HAP-1 (cell line): ENCODE data around the gene C16orf54.
"Not testable (repeated sequence)": the region's sequence is repeated elsewhere in the genome, so short reads cannot be mapped to it uniquely, and the experiment has no call there.

Experiments
- DNase-seq, 2 experiments: peaks; one replicate each; pipeline ENCODE4 v3.0.0-alpha.2; 2016 to 2020; ENCODE audit warnings: low spot score in 2 of 2
- H3K27me3 ChIP-seq: fragments of 250-450 bp; sonication (Bioruptor Pico); 2 replicates; pipeline ENCODE4 v1.5.1; 2020; ENCODE audit warnings: low read depth, mild to moderate bottlenecking, moderate library complexity
- H3K36me3 ChIP-seq: fragments of 250-450 bp; sonication (Bioruptor Pico); replicated peaks from 2 replicates; pipeline ENCODE4 v1.5.1; 2020; ENCODE audit warnings: mild to moderate bottlenecking
- H3K4me1 ChIP-seq: fragments of 250-450 bp; sonication (Bioruptor Pico); 2 replicates; pipeline ENCODE4 v1.5.1; 2020; ENCODE audit warnings: mild to moderate bottlenecking
- H3K4me3 ChIP-seq: fragments of 250-450 bp; sonication (Bioruptor Pico); 2 replicates; pipeline ENCODE4 v1.5.1; 2020; ENCODE audit warnings: mild to moderate bottlenecking, moderate library complexity
- H3K9me3 ChIP-seq: fragments of 250-450 bp; sonication (Bioruptor Pico); 2 replicates; pipeline ENCODE4 v1.5.1; 2020; ENCODE audit warnings: mild to moderate bottlenecking, moderate library complexity
- in situ Hi-C: fragments of 300-500 bp; cut with MboI; formaldehyde crosslinking; loops from 3 replicates; pipeline ENCODE4 v1.14.3; 2020; ENCODE audit warnings: low sequenced_read_pairs, inconsistent platforms, mixed read lengths

The C16orf54 gene

GRCh38 chr16:29777576-29778350, 32.0 kb upstream of the C16orf54 start, which contains the start of gene ZG16:
Gene ZG16, plus strand, starts transcription at chr16:29778256. Its CDS starts 1,011 bp downstream, at chr16:29779267.
- Histone ChIP-seq H3K9me3 (no peaks in the 10 kb centered on the region), H3K27me3 (no peaks in the 10 kb centered on the region), H3K4me1 (no peaks in the 10 kb centered on the region), H3K36me3 (no peaks in the 10 kb centered on the region), H3K4me3 (no peak within 1 kb of the TSS)
- in situ Hi-C loops: no loop called here
- no peak for DNase-seq

GRCh38 chr16:29775742-29776408, 30.1 kb upstream of the C16orf54 start:
- Histone ChIP-seq H3K4me3 (no peak overlapping the region), H3K4me1 (no peaks in the 10 kb centered on the region), H3K9me3 (no peaks in the 10 kb centered on the region), H3K27me3 (no peaks in the 10 kb centered on the region), H3K36me3 (no peaks in the 10 kb centered on the region)
- in situ Hi-C loops: no loop called here
- DNase-seq: no peak

GRCh38 chr16:29774730-29775129, 28.9 kb upstream of the C16orf54 start:
- no peak overlapping the region for H3K4me3 ChIP-seq
- in situ Hi-C loops: no loop called here
- no peaks in the 10 kb centered on the region for H3K9me3 ChIP-seq
- H3K27me3 ChIP-seq: no peaks in the 10 kb centered on the region
- H3K36me3 ChIP-seq: no peaks in the 10 kb centered on the region
- H3K4me1 ChIP-seq: no peaks in the 10 kb centered on the region
- no peak for DNase-seq

DNA sequence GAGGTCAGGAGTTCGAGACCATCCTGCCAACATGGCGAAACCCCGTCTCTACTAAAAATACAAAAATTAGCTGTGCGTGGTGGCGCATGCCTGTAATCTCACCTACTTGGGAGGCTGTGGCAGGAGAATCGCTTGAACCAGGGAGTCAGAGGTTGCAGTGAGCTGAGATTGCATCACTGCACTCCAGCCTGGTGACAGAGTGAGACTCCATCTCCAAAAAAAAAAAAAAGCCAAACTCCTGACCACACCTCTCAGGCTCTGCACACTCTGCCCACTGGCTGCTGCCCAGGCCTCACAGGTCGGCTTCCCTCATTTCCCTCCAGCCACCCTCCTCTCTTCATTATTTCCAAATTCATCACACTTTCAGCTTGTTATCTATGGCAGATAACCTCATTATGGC, 26.5 kb upstream of the C16orf54 start:
- H3K9me3 ChIP-seq, H3K4me1 ChIP-seq, in situ Hi-C loops, H3K4me3 ChIP-seq, H3K27me3 ChIP-seq, DNase-seq, H3K36me3 ChIP-seq: not testable (repeated sequence)

GRCh38 chr16:29770250-29770929, 24.6 kb upstream of the C16orf54 start:
- DNase-seq: no peak
- peaks cover 1% of the 10 kb centered on the region; the same call in 1 of the 2 replicates for H3K4me1 ChIP-seq
- no peaks in the 10 kb centered on the region for H3K36me3 ChIP-seq
- no peaks in the 10 kb centered on the region for H3K27me3 ChIP-seq
- in situ Hi-C loops: no loop called here
- H3K9me3 ChIP-seq: no peaks in the 10 kb centered on the region
- H3K4me3 ChIP-seq: no peak overlapping the region

DNA sequence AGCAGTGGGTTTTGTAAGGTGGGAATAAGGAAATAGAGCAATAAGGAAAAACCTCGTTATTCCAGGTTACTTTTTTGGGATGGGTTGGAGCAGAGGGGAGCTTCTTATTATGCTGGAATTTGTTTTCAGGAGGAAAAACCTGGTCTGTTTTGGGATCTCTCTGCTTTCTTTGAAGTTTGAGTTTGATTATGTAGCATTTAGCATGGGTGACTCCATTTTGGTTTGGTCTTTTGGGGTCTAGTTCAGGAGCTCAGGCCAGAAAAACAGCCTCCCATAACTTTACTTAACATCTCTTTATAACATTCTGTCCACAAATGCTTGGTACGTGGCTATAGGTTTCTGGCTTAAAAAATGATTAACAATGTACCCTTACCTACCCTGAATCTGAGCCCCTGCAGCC, 23.7 kb upstream of the C16orf54 start:
- DNase-seq: no peak
- Histone ChIP-seq H3K4me1 (peaks cover 4% of the 10 kb centered on the region; the same call in 1 of the 2 replicates), H3K4me3 (no peak overlapping the region), H3K36me3 (no peaks in the 10 kb centered on the region), H3K27me3 (no peaks in the 10 kb centered on the region), H3K9me3 (no peaks in the 10 kb centered on the region)
- in situ Hi-C loops: no loop called here

DNA sequence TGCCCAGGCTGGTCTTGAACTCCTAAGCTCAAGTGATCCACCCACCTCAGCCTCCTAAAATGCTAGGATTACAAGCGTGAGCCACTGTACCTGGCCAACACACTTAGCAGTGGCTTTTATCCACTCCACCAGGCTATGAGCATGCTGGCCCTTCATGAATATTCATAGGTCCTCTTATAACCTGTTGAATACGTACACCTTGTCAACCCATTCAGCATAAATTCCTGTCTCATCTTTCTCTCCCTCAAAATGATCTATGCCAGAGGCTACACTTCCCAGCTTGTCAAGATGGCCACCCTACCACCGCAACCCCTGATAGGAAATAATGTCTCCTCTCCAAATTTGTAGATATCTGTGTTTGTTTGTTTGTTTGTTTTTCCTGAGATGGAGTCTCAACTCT, 21.3 kb upstream of the C16orf54 start:
- Histone ChIP-seq H3K9me3 (no peaks in the 10 kb centered on the region), H3K27me3 (no peaks in the 10 kb centered on the region), H3K36me3 (no peaks in the 10 kb centered on the region), H3K4me1 (peaks cover 4% of the 10 kb centered on the region; the same call in 1 of the 2 replicates), H3K4me3 (no peak overlapping the region)
- in situ Hi-C loops: no loop called here
- no peak for DNase-seq

- Histone ChIP-seq H3K36me3 (no peaks in the 10 kb centered on the region), H3K9me3 (no peaks in the 10 kb centered on the region), H3K27me3 (no peaks in the 10 kb centered on the region), H3K4me3 (no peak overlapping the region), H3K4me1 (peaks cover 4% of the 10 kb centered on the region; the same call in 1 of the 2 replicates)
- DNase-seq: no peak
- in situ Hi-C loops: no loop called here
These were observed 20.8 kb upstream of the C16orf54 start for GRCh38 chr16:29766571-29766970.

DNA sequence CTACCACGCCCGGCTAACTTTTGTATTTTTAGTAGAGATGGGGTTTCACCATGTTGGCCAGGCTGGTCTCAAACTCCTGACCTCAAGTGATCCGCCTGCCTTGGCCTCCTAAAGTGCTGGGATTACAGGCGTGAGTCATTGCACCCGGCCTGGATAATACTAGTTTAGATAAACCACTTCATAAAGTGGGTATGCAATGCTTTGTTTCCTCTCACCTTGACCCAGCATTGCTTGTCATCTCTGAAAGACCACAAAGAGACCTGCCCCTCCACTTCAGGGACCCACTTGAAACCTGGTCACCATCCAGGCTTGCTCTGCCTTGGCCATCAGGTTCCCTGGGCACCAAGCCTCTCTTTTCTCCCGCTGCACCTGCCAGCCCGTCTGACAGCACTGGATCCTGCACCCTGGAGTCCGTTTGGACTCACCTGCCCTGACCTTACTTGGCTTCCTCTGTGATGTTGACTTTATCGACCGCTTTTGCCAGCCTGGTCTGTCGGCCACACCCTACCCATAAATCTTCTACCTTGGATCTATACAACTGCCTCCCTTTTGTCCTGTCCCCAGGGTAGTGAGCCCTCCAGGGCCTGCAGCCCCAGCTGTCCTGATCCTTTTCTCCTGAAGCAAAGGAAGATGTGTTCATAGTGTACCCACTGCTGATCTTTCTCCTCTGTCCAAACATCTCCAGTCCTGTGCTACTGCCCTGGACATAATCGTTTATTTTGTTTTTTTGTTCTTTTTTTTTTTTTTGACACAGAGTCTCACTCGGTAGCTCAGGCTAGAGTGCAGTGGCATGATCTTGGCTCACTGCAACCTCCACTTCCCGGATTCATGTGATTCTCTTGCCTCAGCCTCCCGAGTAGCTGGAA, 19.6 kb upstream of the C16orf54 start:
- Histone ChIP-seq H3K27me3 (no peaks in the 10 kb centered on the region), H3K9me3 (no peaks in the 10 kb centered on the region), H3K4me3 (no peak overlapping the region), H3K4me1 (peaks cover 4% of the 10 kb centered on the region; the same call in 1 of the 2 replicates), H3K36me3 (no peaks in the 10 kb centered on the region)
- peak; percentile 14 to 48 for DNase-seq
- in situ Hi-C loops: no loop called here

GRCh38 chr16:29763326-29763725, 17.5 kb upstream of the C16orf54 start:
- Histone ChIP-seq H3K9me3 (no peaks in the 10 kb centered on the region), H3K36me3 (no peaks in the 10 kb centered on the region), H3K4me1 (peaks cover 4% of the 10 kb centered on the region; the same call in 1 of the 2 replicates), H3K4me3 (no peak overlapping the region), H3K27me3 (no peaks in the 10 kb centered on the region)
- DNase-seq: no peak
- in situ Hi-C loops: no loop called here

- H3K4me1 ChIP-seq: peaks cover 6% of the 10 kb centered on the region; the same call in 1 of the 2 replicates
- in situ Hi-C loops: no loop called here
- DNase-seq: peak in 1 of 2 experiments; percentile 30
- H3K36me3 ChIP-seq: no peaks in the 10 kb centered on the region
- no peak overlapping the region for H3K4me3 ChIP-seq
- H3K9me3 ChIP-seq: no peaks in the 10 kb centered on the region
- H3K27me3 ChIP-seq: no peaks in the 10 kb centered on the region
These were observed 16.1 kb upstream of the C16orf54 start for GRCh38 chr16:29761882-29762281.

DNA sequence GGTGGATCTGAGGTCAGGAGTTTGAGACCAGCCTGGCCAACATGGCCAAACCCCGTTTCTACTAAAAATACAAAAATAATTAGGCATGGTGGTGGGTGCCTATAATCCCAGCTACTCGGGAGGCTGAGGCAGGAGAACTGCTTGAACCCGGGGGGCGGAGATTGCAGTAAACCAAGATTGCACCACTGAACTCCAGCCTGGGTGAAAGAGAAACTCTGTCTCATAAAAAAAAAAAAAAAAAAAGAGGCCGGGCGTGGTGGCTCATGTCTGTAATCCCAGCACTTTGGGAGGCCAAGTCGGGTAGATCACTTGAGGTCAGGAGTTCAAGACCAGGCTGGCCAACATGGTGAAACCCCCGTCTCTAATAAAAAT, 15.5 kb upstream of the C16orf54 start:
- H3K27me3 ChIP-seq, DNase-seq, H3K9me3 ChIP-seq, in situ Hi-C loops, H3K36me3 ChIP-seq, H3K4me3 ChIP-seq, H3K4me1 ChIP-seq: not testable (repeated sequence)

GRCh38 chr16:29760567-29761279, 14.9 kb upstream of the C16orf54 start:
- in situ Hi-C loops: no loop called here
- H3K4me3 ChIP-seq: no peak overlapping the region
- no peaks in the 10 kb centered on the region for H3K9me3 ChIP-seq
- DNase-seq: no peak
- no peaks in the 10 kb centered on the region for H3K36me3 ChIP-seq
- peaks cover 6% of the 10 kb centered on the region; the same call in 1 of the 2 replicates for H3K4me1 ChIP-seq
- no peaks in the 10 kb centered on the region for H3K27me3 ChIP-seq
